Astrocyte (in vitro differentiated cells and primary cell): Measurements from ENCODE around the gene CSNK1G2.

ENCODE experiments used
- EZH2 ChIP-seq: IDR thresholded peaks from 2 replicates; pipeline ENCODE4 v1.6.1; 2012; ENCODE audit warnings: mild to moderate bottlenecking, low read length, inconsistent platforms; ENCODE audit not compliant: insufficient read depth
- TF ChIP-seq, protein P1 (sequence below): IDR thresholded peaks from 2 replicates; pipeline ENCODE4 v1.5.1; 2011; ENCODE audit warnings: low read depth, mild to moderate bottlenecking, inconsistent platforms, low read length, moderate library complexity; ENCODE audit not compliant: insufficient read depth

DNA sequence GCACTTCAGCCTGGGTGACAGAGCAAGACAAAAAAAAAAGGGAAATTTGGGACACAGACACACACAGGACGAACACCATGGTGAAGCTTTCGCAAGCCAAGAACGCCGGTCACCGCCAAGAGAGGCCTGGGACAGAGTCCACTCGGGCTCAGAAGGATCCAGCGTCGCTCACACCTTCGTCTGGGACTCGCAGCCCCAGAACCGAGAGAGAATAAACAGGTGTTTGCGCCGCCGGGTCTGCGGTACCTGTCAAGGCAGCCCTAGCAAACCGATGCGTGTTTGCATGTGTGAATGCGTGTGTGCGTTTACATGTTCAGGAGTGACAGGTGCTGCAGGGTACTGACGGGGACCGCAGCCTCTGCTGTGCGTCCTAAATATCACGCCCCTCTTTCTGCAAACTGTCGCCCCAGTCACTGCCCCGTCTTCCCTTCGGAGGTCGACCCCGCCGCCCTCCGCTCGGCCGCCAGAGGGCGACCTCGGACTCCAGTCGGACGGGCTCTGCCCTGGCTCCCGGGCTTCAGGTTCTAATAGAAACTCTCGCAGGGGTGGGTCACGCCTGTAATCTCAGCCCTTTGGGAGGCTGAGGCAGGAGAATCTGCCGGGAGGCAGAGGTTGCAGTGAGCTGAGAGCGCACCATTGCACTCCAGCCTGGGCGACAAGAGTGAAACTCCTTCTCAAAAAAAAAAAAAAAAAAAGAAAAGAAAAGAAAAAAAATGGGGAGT lies 11.8 kb upstream of the CSNK1G2 start:
- TF ChIP-seq, protein P1, sequence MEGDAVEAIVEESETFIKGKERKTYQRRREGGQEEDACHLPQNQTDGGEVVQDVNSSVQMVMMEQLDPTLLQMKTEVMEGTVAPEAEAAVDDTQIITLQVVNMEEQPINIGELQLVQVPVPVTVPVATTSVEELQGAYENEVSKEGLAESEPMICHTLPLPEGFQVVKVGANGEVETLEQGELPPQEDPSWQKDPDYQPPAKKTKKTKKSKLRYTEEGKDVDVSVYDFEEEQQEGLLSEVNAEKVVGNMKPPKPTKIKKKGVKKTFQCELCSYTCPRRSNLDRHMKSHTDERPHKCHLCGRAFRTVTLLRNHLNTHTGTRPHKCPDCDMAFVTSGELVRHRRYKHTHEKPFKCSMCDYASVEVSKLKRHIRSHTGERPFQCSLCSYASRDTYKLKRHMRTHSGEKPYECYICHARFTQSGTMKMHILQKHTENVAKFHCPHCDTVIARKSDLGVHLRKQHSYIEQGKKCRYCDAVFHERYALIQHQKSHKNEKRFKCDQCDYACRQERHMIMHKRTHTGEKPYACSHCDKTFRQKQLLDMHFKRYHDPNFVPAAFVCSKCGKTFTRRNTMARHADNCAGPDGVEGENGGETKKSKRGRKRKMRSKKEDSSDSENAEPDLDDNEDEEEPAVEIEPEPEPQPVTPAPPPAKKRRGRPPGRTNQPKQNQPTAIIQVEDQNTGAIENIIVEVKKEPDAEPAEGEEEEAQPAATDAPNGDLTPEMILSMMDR: peak; percentile 69
- no peak for TF ChIP-seq EZH2
